Measurements from ENCODE around the gene TDRD5.

GRCh38 chr1:179589509-179589908 is 2.1 kb upstream of the TDRD5 start:
- TF ChIP-seq CTCF (IDR thresholded peaks at IDR 0.05) (no peak), POLR2A (IDR thresholded peaks at IDR 0.05) (no peak), EP300 (IDR thresholded peaks at IDR 0.05) (no peak)
